RWPE1 (cell line): ENCODE measurements around the gene YARS1.

Source experiments
- CTCF ChIA-PET: fragments of 350-600 bp; sonication (Branson Sonifier 250); formaldehyde crosslinking; extraction: SDS; loops from one replicate; lab custom pipeline; 2021; lab: Yijun Ruan, JAX
- POLR2A ChIA-PET: fragments of 400-600 bp; formaldehyde crosslinking; extraction: SDS; loops from one replicate; lab custom pipeline; 2020; ENCODE audit warnings: antibody characterized with exemption; ENCODE audit not compliant: low non-redundant PET; lab: Yijun Ruan, JAX
- DNase-seq: peaks from one replicate; pipeline ENCODE4 v3.0.0; 2012; ENCODE audit warnings: low spot score
- H3K27ac ChIP-seq: fragments of 450-650 bp; 2 replicates; pipeline ENCODE4 v1.5.1; 2017
- CTCF ChIP-seq: fragments of 450-650 bp; conservative IDR thresholded peaks from 2 replicates; pipeline ENCODE4 v1.5.1; 2017; ENCODE audit warnings: low read depth, mild to moderate bottlenecking

YARS1 gene

DNA sequence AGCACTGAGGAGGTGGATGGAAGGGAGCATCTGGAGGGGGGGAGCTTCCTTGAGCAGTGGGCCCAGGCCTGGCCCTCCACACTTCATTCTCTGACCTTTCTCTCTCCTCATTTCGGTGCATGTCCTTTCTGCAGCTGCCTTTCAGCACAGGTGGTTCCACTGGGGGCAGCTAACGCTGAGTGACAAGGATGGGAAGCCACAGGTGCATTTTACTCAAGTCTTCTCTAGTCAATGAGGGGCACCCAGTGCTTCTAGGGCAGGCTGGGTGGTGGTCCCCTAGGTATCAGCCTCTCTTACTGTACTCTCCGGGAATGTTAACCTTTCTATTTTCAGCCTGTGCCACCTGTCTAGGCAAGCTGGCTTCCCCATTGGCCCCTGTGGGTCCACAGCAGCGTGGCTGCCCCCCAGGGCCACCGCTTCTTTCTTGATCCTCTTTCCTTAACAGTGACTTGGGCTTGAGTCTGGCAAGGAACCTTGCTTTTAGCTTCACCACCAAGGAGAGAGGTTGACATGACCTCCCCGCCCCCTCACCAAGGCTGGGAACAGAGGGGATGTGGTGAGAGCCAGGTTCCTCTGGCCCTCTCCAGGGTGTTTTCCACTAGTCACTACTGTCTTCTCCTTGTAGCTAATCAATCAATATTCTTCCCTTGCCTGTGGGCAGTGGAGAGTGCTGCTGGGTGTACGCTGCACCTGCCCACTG, 43.2 kb downstream of the YARS1 start:
- H3K27ac ChIP-seq, result peak overlapping the region; percentile 100
- ChIA-PET POLR2A (no interaction called here), CTCF (interaction anchor here (0.5 to 8.4 kb wide), 10 partner anchors 9 to 71 kb away, joined by 3 to 132 read pairs (median 6); partner anchors contain the start of gene SYNC)
- TF ChIP-seq CTCF, result no peak
- DNase-seq, result no peak

GRCh38 chr1:32773018-32773763, 44.0 kb downstream of the YARS1 start:
- peak overlapping the region; percentile 100 for H3K27ac ChIP-seq
- DNase-seq, result peak; percentile 72
- ChIA-PET POLR2A (no interaction called here), CTCF (interaction anchor here (0.6 to 8.4 kb wide), 15 partner anchors 10 to 372 kb away, joined by 3 to 132 read pairs (median 4); partner anchors contain the start of gene SYNC)
- TF ChIP-seq CTCF, result peak; percentile 95

DNA sequence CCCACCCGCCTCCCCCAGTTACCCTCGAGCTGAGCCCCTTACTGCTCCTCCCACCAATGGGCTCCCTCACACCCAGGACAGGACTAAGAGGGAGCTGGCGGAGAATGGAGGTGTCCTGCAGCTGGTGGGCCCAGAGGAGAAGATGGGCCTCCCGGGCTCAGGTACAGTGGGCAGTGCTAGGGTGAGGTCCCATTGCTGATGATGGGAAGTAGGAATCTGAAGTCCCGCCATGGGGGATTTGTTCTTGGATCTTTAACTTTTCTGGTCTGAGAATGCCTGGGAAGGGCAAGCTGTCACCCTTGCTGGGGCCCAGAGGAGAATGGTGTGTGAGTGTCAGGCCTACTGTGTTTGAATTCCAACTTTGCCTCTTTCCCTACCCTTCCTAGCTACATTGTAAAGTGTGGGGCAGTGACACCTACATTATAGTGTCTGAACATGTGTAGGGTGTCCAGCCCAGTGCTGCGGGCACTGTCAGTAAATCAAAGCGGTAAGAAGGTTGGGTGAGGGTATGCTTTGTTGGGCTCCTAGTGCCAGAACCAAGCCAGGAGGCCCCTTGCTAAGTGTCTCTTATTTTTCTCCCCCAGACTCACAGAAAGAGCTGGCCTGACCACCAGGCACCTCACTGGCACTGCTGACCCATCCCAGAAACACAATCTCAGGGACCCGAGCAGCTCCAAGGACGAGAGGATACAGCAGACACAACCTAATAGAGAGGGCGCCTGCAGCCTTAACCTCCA, 44.7 kb downstream of the YARS1 start:
- no peak for DNase-seq
- H3K27ac ChIP-seq, result peak overlapping the region; percentile 100
- CTCF ChIA-PET, result interaction anchor here (0.6 to 8.4 kb wide), 14 partner anchors 10 to 372 kb away, joined by 3 to 132 read pairs (median 4); partner anchors contain the start of gene SYNC
- POLR2A ChIA-PET, result interaction anchor here (0.5 to 0.6 kb wide), 3 partner anchors 56 to 308 kb away, joined by 3 to 6 read pairs (median 6); no protein-coding TSS in a partner anchor
- no peak for TF ChIP-seq CTCF

GRCh38 chr1:32771561-32772280, 45.4 kb downstream of the YARS1 start:
- POLR2A ChIA-PET, result interaction anchor here (0.6 kb wide), 3 partner anchors 55 to 308 kb away, joined by 3 to 6 read pairs (median 6); no protein-coding TSS in a partner anchor
- H3K27ac ChIP-seq, result peak overlapping the region; percentile 100

More at GRCh38 chr1:32771561-32772280, 45.4 kb downstream of the YARS1 start:
- TF ChIP-seq CTCF, result no peak
- CTCF ChIA-PET, result interaction anchor here (0.5 to 8.4 kb wide), 5 partner anchors 20 to 371 kb away, joined by 3 to 132 read pairs (median 4); no protein-coding TSS in a partner anchor
- no peak for DNase-seq
